ENCODE results near the gene APOBEC3G.

The APOBEC3G gene

DNA sequence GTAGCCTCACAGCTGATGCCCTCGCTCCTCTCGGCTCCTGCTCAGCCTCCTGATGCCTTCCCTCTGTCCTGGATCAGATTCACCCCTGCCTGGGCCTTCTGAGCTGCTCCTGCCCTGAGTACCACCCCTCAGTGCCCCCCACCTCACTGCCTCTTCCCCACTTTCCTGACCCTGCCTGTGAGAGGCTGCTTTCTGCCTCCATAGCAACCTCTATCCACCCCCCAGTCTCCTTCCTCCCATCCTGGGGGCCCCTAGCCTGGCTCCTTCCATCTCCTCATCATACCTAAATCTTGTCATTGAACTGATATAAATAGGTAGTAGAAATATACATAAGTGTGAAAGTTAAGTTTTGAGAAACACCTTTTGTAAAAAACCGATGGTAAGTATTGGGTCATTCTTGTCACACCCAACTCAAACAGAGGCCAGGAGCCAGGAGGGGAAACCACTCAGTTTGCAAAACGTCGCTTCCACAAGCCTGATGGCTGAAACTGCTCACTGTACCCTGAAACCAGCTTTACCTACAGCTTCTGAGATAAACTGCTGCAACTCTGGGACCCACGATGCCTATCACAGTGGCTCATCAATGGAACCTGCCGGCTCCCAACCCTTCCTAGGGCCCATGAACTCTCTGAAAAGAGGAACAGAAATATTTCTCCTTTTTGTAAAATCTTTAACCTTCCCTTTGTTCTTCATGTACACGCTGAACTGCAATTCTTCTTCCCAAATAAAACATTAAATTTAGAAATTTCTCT is 15.2 kb downstream of the APOBEC3G start:
- peak; percentile 14 for DNase-seq

DNA sequence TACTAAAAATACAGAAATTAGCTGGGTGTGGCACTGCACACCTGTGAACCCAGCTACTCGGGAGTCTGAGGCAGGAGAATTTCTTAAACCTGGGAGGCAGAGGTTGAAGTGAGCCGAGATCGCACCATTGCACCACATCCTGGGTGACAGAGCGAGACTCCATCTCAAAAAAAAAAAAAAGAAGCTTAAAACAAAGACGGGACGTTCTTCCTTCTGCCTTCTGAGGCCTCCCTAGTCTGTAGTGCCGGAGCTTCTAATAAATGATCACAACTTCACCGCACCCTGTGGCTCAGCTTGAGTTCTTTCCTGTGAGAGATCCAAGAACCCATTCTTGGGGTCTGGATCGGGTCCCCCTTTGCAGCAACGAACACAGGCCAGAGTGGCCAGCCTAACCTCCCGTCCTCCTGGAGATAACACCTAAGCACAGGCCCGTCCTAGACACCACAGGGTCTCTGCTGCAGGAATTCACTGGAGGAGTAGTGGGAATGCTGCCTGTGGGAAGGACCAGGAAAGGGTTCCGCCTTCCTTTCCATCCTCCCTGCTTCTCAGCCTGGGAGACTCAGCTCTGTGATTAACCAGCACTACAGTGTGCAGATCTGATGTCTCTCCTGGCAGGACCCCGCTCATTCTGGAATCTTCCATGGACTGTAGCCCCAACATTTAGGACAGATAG is 17.8 kb downstream of the APOBEC3G start:
- DNase-seq: no peak

DNA sequence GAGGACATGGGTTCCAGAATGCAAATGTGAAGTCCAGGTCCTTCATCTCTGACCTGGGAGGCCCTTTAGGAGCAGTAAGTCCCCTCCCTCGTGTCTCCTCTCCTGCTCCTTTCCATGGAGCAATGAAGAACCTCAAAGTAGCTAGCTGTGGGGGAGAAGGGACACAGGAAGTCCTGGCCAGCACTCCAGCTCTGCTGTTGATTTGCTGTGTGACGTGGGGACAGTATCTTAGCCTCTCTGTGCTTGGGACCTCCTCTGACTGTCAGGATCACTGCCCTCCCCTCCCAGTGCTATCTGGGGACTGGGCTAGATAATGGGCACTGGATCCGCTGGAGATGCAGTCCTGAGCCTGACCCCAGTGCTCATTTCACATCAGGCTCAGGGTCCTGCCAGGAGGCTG is 18.9 kb downstream of the APOBEC3G start:
- no peak for DNase-seq

DNA sequence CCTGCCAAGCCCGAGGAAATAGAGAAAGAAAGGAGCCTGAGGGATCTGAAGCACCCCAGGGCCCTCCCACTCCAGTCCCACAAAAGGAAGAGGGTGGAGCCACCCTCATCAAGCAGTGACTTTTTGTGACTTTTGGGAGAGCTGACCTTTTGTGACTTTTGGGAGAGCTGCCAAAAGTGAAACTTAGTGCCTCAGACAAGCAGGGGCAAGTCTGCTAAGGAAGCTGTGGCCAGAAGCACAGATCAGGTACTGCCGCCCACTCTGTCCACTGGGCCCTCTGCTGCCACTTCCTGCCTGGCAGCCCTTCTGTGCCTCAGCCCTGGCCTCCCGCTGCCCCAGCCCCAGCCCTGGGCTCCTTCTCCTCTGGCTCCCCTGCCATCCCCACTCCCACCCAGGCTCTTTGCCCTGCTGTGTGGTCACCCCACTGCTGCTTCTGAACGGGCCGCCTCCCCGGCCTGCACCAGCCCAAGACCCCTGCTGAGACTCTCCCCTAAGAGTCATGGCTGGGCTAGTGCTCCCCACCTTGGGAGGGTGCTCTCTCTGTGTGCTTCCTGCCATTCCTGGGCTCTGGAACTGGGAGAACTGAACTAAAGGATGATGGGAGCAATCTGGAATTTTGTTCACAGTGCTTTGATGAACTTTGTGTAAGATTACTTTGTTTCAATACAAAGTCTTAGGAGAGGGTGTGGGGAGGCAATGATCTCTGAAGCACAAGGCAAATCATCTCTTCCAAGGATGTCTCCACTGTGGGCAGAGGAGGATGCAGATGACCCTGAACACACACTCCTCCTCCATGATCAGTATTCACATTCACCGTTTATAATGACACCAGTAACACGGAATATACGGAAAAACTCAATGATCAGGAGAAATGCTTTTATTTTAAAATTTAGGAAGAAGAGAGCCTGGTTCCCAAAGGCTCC is 20.3 kb downstream of the APOBEC3G start, which contains the start of gene APOBEC3H:
TSS of gene APOBEC3H (plus strand) at position 147 of the 923 bp plus-strand sequence. CDS start 3,035 bp downstream, outside the sequence.
- DNase-seq: peak; percentile 71

DNA sequence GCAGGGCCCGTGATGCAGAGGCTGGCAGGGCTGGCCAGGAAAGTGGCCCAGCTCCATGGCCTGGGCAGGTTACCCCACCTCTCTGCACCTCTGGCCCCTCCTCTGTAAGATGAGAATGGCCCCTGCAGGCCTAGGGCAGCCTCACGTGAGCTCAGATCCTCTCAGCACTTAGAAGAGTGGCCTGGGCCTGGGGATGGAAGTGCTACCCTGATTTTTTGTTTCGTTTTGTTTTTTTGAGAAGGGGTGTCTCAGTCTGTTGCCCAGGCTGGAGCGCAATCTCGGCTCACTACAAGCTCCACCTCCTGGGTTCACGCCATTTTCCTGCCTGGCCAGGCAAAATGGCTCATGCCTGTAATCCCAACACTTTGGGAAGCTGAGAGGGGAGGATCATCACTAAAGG is 21.0 kb downstream of the APOBEC3G start:
- no peak for DNase-seq

DNA sequence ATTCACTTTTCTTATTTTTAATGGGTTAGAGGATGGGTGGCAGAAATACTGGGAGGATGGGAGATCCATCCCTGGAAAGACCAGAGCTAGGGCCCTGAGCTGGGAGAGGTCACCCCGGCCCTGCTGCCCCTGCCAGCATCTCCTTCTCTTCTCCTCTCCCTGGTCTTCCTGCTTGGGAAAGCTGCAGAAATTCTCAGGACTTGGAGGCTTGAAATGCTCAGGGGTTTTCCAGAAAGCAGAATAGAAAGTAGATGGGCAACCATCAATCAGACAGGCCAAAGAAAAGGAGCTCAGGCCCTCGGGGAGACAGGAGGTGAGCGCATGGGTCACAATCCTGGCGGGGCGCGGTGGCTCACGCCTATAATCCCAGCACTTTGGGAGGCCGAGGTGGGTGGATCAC is 21.5 kb downstream of the APOBEC3G start:
- no peak for DNase-seq

DNA sequence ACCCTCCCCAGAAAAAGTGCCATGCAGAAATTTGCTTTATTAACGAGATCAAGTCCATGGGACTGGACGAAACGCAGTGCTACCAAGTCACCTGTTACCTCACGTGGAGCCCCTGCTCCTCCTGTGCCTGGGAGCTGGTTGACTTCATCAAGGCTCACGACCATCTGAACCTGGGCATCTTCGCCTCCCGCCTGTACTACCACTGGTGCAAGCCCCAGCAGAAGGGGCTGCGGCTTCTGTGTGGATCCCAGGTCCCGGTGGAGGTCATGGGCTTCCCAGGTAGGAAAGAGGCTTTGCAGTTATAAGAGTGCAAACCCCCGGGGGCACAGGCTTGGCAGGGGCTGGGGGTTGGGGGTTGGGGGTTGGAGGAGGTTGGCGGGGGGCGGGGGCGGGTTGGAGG is 24.2 kb downstream of the APOBEC3G start:
- DNase-seq: no peak

GRCh38 chr22:39103431-39103830 is 26.4 kb downstream of the APOBEC3G start:
- DNase-seq: no peak

DNA sequence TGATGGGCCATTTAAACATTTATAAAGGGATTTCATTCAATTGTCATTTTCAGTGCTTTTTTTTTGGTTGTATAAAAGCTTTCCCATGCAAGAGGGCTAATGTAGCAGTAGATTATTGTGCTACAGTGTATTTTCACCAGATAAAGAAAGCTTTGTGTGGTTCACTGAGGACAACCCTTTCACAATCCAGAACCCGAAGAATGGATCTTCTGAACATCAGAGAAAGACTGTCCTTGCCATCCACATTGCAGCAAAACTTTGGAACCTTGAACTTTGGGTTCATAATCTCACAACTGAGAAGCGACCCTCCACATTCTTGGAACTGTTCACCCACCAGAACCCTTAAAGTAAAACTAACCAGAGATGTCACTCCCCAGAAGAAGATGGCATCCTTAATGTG is 29.3 kb downstream of the APOBEC3G start:
- DNase-seq: no peak

DNA sequence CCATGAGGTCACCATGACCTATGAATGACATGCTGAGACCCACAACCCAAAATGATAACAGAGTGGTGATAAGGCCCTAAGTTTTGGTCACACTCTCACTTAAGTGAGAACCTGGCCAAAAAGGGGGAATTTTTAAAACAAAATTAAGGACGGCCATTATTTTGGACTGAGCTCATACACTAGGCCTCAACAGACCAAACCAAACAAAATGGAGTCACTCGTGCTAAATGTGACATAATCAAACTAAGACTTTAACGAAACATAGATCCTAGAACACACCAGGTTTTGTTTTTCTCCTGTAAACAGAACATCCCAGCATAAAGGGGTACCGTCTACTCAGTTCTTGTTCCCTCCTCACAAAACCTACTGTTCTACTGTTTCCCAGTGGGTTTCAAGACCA is 31.4 kb downstream of the APOBEC3G start:
- no peak for DNase-seq

DNA sequence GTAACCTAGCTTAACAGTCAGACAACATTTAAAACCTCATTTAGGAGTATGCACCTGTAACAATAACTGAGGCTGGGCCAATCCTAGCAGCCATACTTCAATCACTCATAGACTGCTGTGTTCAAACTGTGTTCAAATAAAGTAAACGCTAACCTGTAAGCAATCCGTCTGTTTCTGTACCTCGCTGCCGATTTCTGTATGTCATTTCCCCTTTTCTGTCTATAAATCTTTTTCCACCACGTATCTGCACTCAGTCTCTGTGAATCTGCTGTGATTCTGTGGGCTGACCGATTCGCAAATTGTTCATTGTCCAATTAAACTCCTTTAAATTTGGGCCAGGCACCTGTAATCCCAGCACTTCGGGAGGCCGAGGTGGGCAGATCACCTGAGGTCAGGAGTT is 32.3 kb downstream of the APOBEC3G start:
- DNase-seq: peak; percentile 25

GRCh38 chr22:39110631-39111561 is 33.8 kb downstream of the APOBEC3G start:
- peak; percentile 66 for DNase-seq

DNA sequence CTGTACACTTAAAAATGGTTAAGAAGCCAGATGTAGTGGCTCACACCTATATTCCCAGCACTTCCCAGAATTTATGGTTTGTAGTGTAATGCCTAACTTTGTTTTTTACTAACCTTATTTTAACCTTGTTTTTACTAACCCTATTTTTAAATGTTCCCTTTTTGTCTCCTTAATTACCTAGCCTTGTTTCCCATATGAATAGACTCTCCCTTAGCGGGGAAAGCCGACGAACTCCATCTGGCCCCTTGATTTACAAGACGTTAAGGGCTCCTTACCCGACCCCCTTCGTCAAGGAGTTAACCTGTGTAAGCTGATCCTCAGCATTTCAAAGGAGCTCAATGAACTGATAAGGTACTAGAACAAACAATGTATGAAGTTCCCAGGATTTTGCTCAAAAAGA is 37.0 kb downstream of the APOBEC3G start:
- no peak for DNase-seq

DNA sequence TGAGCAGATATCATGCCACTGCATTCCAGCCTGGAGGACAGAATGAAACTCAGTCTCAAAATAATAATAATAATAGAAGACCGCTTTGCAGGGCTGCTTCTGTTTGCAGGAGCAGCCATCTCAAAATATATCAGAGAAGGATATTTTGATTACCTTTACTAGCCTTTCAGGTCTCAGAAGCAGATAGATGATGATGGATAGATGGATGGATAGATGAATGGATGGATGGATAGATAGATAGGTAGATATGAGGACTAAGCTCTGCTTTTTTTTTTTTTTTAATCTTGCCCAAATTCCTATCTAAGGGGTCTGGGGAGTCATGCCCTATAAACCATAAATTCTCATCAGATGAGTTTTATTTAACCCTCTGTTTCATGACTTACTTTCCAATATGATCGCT is 38.5 kb downstream of the APOBEC3G start:
- no peak for DNase-seq

DNA sequence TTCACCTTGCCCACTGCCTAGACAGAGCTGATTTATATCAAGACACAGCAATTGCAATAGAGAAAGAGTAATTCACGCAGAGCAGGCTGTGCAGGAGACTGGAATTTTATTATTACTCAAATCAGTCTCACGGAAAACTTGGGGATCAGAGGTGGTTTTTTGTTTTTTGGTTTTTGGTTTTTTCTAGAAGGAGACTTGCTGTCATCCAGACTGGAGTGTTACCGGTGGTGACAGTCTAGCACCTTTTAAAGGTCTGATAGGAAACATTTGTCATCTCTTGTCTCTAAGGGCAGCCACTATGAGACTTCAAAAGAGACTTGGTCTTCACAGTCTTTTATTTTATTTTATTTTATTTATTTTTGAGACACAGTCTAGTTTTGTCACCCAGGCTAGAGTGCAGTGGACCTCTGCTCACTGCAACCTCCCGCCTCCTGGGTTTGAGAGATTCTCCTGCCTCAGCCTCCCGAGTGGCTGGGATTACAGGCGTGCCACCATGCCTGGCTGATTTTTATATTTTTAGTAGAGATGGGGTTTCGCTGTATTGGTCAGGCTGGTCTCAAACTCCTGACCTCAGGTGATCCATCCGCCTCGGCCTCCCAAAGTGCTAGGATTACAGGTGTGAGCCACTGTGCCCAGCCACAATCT is 39.0 kb downstream of the APOBEC3G start:
- DNase-seq: no peak

- DNase-seq: peak; percentile 80
Measured at GRCh38 chr22:39117585-39118191, 40.6 kb downstream of the APOBEC3G start.

DNA sequence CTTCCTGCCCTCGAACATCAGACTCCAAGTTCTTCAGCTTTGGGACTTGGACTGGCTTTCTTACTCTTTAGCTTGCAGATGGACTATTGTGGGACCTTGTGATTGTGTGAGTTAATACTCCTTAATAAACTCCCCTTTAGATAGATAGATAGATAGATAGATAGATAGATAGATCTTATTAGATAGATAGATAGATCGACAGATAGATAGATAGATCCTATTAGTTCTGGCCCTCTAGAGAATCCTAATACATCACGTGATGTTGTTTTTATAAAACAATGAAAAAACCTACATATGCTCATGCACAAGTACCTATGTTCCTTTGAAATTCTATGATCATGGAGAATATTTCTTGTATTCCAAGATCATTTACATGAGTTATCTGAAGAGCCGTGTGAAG is 43.9 kb downstream of the APOBEC3G start:
- DNase-seq: no peak

- no peak for DNase-seq
Measured at GRCh38 chr22:39122772-39123470, 45.8 kb downstream of the APOBEC3G start.

DNA sequence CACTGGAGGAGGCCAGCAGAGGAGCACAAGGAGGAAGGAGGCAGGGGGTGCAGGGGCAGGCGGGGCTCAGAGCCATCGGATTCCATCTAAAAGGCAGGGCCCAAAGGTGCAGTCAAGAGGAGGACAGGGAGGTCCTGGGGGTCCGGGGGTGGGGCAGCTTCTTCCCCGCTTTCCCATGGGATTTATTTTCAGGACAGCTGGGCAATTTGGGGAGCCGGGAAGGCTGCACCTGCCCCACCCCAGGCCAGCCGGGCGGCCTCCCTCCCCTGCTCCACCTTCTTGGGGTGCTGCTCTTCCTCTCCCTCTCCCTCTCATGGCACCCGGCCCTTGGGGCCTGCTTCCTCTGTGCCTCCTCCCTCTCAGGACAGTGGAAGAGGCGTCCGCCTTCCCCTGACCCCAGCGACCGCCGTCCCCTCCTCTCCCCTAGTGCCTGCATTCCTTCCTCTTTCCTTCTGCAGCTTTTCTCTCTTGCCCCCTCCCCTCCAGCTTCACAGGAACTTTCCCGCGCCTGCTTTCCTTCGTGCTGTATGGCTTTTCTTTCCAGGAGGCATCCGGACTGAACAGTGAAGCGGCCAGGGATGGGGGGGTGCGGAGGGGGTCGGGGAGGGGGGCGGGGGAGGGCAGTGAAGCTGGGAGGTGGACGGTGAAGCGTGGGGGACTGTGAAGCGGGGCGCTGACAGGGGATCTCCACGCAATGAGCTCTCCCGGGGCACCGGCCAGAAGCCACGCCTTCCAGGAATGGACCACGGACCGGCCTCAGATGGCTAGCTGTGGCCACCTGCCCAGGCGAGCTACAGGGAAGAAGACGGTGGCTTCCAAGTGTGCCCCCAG is 46.9 kb downstream of the APOBEC3G start:
- no peak for DNase-seq

- DNase-seq: no peak
Measured at GRCh38 chr22:39125622-39126021, 48.5 kb downstream of the APOBEC3G start.

Data from hematopoietic multipotent progenitor cell treated with erythropoietin and hydrocortisone succinate and interleukin-3 and kit ligand, for 4 days (in vitro differentiated cells).